Natural killer cell (primary cell): ENCODE results near the gene NARF. TPM values are rescaled to one million over a fixed set of nuclear protein-coding genes. Genes with fewer than 3 reads are reported as not detected.

Experiments
- ATAC-seq, 3 donors: fragments of 150-1000 bp in 2 of 3; fragments of 200-7000 bp in 1 of 3; cut with Tn5 transposase; 1 replicate in 1 of 3; 2 replicates in 2 of 3; pipeline ENCODE4 v1.10.0; 2021; ENCODE audit warnings: mild to moderate bottlenecking in 2 of 3, moderate library complexity in 2 of 3
- DNase-seq, 2 donors: peaks; one replicate each; pipeline versions ENCODE4 v3.0.0 to v3.0.0-alpha.2; 2013 to 2021; ENCODE audit warnings: mixed read lengths in 1 of 2
- H3K27ac ChIP-seq: one replicate; pipeline ENCODE4 v1.5.1; 2013; ENCODE audit warnings: mild to moderate bottlenecking, low read length
- H3K27me3 ChIP-seq: one replicate; pipeline ENCODE4 v1.6.1; 2013; ENCODE audit warnings: low read length; ENCODE audit not compliant: control insufficient read depth, insufficient read depth
- H3K36me3 ChIP-seq: one replicate; pipeline ENCODE4 v1.6.1; 2013; ENCODE audit warnings: low read length; ENCODE audit not compliant: control insufficient read depth, insufficient read depth
- H3K4me1 ChIP-seq: one replicate; pipeline ENCODE4 v1.6.1; 2013; ENCODE audit warnings: low read length; ENCODE audit not compliant: control insufficient read depth, insufficient read depth
- H3K4me3 ChIP-seq: one replicate; pipeline ENCODE4 v1.5.1; 2013; ENCODE audit warnings: low read length
- H3K9me3 ChIP-seq: one replicate; pipeline ENCODE4 v1.6.1; 2013; ENCODE audit warnings: low read length; ENCODE audit not compliant: control insufficient read depth, insufficient read depth
- H3K27ac Mint-ChIP-seq, 2 donors: one replicate each; pipeline ENCODE4 v1.8.0; 2022; ENCODE audit warnings: mild to moderate bottlenecking in 2 of 2, mixed read lengths in 2 of 2, moderate library complexity in 1 of 2
- H3K27me3 Mint-ChIP-seq, 2 donors: one replicate each; pipeline ENCODE4 v1.8.0; 2022; ENCODE audit warnings: low read depth in 2 of 2, mixed read lengths in 2 of 2
- H3K36me3 Mint-ChIP-seq: one replicate; pipeline ENCODE4 v1.8.0; 2022; ENCODE audit warnings: mixed read lengths
- H3K4me1 Mint-ChIP-seq, 2 donors: one replicate each; pipeline ENCODE4 v1.8.0; 2022; ENCODE audit warnings: mixed read lengths in 2 of 2
- H3K4me3 Mint-ChIP-seq: one replicate; pipeline ENCODE4 v1.8.0; 2022; ENCODE audit warnings: mild to moderate bottlenecking, moderate library complexity, mixed read lengths
- H3K9me3 Mint-ChIP-seq, 2 donors: one replicate each; pipeline ENCODE4 v1.8.0; 2022; ENCODE audit warnings: mixed read lengths in 2 of 2
- CTCF ChIP-seq: fragments of 200-600 bp; IDR thresholded peaks from one replicate; pipeline ENCODE4 v1.8.0; 2022; ENCODE audit warnings: antibody characterized with exemption
- WGBS: methylation state at CpG from one replicate; pipeline ENCODE4 v1.1.7; 2013; ENCODE audit warnings: missing lambda C conversion rate; ENCODE audit not compliant: insufficient coverage; 5-methylcytosine and 5-hydroxymethylcytosine counted together
- intact Hi-C: fragments of 100-400 bp; cut with micrococcal nuclease; formaldehyde crosslinking; loops from one replicate; pipeline ENCODE4 v1.14.2; 2022
- total RNA-seq, 4 donors: library from RNA; stranded (reverse); fragments of 120-200 nt in 1 of 4; gene quantifications; one replicate each; pipeline versions ENCODE4 v1.2.3 to v1.2.4, GENCODE V29; 2013 to 2022

NARF gene
- total RNA-seq, 3 donors from 2014 or later (not counting 1 experiment from before 2014, with no cell fraction given): 130 to 203 (median 158) TPM

- no peak overlapping the region for H3K27ac ChIP-seq
- Mint-ChIP-seq H3K27me3 (no peaks in the 10 kb centered on the region), H3K36me3 (peaks cover 17% of the 10 kb centered on the region), H3K4me3 (no peak overlapping the region), H3K4me1 (peaks cover 9 to 15% of the 10 kb centered on the region in 2 donors), H3K27ac (peak overlapping the region in 1 of 2 donors; percentile 24), H3K9me3 (no peaks in the 10 kb centered on the region)
- ATAC-seq (no peak), DNase-seq (no peak)
- H3K27me3 ChIP-seq: no peaks in the 10 kb centered on the region
- no peak overlapping the region for H3K4me3 ChIP-seq
- intact Hi-C loops: no loop called here
- H3K4me1 ChIP-seq: no peaks in the 10 kb centered on the region
- H3K36me3 ChIP-seq: peaks cover 62% of the 10 kb centered on the region
- 97% methylated on average over 7 of the region's 7 CpGs for WGBS
- TF ChIP-seq CTCF: no peak
- H3K9me3 ChIP-seq: no peaks in the 10 kb centered on the region
These were observed 10.2 kb downstream of the NARF start for GRCh38 chr17:82468692-82469091.

- no peak overlapping the region for H3K4me3 Mint-ChIP-seq
- WGBS: 96% methylated on average over 5 of the region's 7 CpGs
- no peak for ATAC-seq
- no peak for TF ChIP-seq CTCF
- Histone ChIP-seq H3K4me3 (no peak overlapping the region), H3K27me3 (no peaks in the 10 kb centered on the region), H3K27ac (no peak overlapping the region), H3K4me1 (no peaks in the 10 kb centered on the region), H3K36me3 (peaks cover 60% of the 10 kb centered on the region), H3K9me3 (no peaks in the 10 kb centered on the region)
- H3K9me3 Mint-ChIP-seq: no peaks in the 10 kb centered on the region
- H3K27ac Mint-ChIP-seq: peak overlapping the region in 1 of 2 donors; percentile 19
- peaks cover 7% of the 10 kb centered on the region for H3K36me3 Mint-ChIP-seq
- peaks cover 9% of the 10 kb centered on the region in 2 donors for H3K4me1 Mint-ChIP-seq
- H3K27me3 Mint-ChIP-seq: no peaks in the 10 kb centered on the region
- intact Hi-C loops: no loop called here
- no peak for DNase-seq
These were observed 11.5 kb downstream of the NARF start for GRCh38 chr17:82470065-82470464.

- TF ChIP-seq CTCF: no peak
- intact Hi-C loops: no loop called here
- H3K4me1 ChIP-seq: peaks cover 18% of the 10 kb centered on the region
- peaks cover 44% of the 10 kb centered on the region for H3K36me3 ChIP-seq
- Mint-ChIP-seq H3K27ac (peak overlapping the region in 1 of 2 donors; percentile 4), H3K36me3 (no peaks in the 10 kb centered on the region), H3K4me3 (no peak overlapping the region), H3K9me3 (no peaks in the 10 kb centered on the region), H3K27me3 (no peaks in the 10 kb centered on the region), H3K4me1 (peaks cover 14 to 15% of the 10 kb centered on the region in 2 donors)
- no peaks in the 10 kb centered on the region for H3K9me3 ChIP-seq
- WGBS: 98% methylated on average over 6 of the region's 11 CpGs
- DNase-seq (no peak), ATAC-seq (no peak)
- H3K27ac ChIP-seq: no peak overlapping the region
- no peaks in the 10 kb centered on the region for H3K27me3 ChIP-seq
- no peak overlapping the region for H3K4me3 ChIP-seq
These were observed 15.9 kb downstream of the NARF start for GRCh38 chr17:82474223-82475010.
